ENCODE data around the gene TBX3. TPM values are rescaled to one million over a fixed set of nuclear protein-coding genes. Genes with fewer than 3 reads are reported as not detected.

The TBX3 gene
- total and polyA plus RNA-seq, 10 of the 15 experiments (the other 5 are each of a cell fraction or from before 2014, with no cell fraction given), result 0.04 to 0.28 (median 0.08) TPM; not detected in 7

DNA sequence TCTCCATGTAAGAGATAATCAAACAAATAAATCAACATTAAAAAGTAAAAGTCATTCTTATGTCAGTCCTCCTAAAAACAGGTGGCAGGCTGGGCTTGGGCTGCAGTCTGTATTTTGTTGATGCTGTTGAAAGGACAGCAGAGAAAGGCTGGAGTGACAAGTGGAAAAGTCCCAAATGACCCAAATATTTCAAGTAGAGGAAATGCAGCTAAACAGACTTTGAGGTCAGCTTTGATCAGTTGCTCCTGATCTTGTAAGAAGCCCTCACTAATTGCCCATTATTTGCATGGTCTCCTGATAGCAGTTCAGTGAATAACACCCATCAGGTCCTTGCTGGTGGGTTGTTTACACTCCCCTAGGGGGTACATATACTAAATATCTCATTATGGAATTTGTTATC, 24.9 kb downstream of the TBX3 start:
- Histone ChIP-seq H3K4me1 (ENCODE audit: control insufficient read depth, insufficient read depth, low read length) (no peaks in the 10 kb centered on the region), H3K9me3 (replicated peaks; ENCODE audit: control insufficient read depth, insufficient read depth, low read length) (no peaks in the 10 kb centered on the region), H3K36me3 (ENCODE audit: control insufficient read depth in 2 of 2, insufficient read depth in 2 of 2, low read length in 1 of 2) (no peaks in the 10 kb centered on the region), H3K4me3 (no peak overlapping the region), H2AFZ (ENCODE audit: control insufficient read depth, low read depth, low read length) (no peak overlapping the region), H3K27me3 (replicated peaks in 1 of 2; ENCODE audit: control insufficient read depth in 2 of 2, insufficient read depth in 2 of 2, low read length in 1 of 2) (peaks cover 0 to 4% of the 10 kb centered on the region in 2 experiments; a peak in 2 of 4 replicates), H3K9ac (ENCODE audit: control insufficient read depth, insufficient read depth, low read length) (no peak overlapping the region), H3K79me2 (ENCODE audit: control insufficient read depth, insufficient read depth, low read length) (no peaks in the 10 kb centered on the region), H3K27ac (ENCODE audit: control insufficient read depth, insufficient read depth) (no peak overlapping the region), H3K4me2 (ENCODE audit: control insufficient read depth, insufficient read depth) (no peak overlapping the region), H4K20me1 (ENCODE audit: control insufficient read depth, insufficient read depth) (no peaks in the 10 kb centered on the region)
- ChIA-PET POLR2A (no interaction called here), SMC1A (ENCODE audit: uncharacterized antibody, unreplicated experiment) (no interaction called here), CTCF (no interaction called here), RAD21 (ENCODE audit: unreplicated experiment) (no interaction called here)
- ATAC-seq, result no peak
- in situ Hi-C loops (cut with MboI), result no loop called here
- TF ChIP-seq, protein P1, sequence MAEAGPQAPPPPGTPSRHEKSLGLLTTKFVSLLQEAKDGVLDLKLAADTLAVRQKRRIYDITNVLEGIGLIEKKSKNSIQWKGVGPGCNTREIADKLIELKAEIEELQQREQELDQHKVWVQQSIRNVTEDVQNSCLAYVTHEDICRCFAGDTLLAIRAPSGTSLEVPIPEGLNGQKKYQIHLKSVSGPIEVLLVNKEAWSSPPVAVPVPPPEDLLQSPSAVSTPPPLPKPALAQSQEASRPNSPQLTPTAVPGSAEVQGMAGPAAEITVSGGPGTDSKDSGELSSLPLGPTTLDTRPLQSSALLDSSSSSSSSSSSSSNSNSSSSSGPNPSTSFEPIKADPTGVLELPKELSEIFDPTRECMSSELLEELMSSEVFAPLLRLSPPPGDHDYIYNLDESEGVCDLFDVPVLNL (IDR thresholded peaks at IDR 0.05; ENCODE audit: low read depth, low read length), result no peak
- no peak for TF ChIP-seq PML (IDR thresholded peaks at IDR 0.05; ENCODE audit: low read length)
- no peak for TF ChIP-seq TARDBP (IDR thresholded peaks at IDR 0.05; ENCODE audit: borderline replicate concordance)
- TF ChIP-seq SUZ12 (IDR thresholded peaks at IDR 0.05; ENCODE audit: unreplicated experiment), result no peak
- no peak for TF ChIP-seq POLR2A (IDR thresholded peaks at IDR 0.05; ENCODE audit: low read depth, low read length)
- TF ChIP-seq TAF1 (IDR thresholded peaks at IDR 0.05; ENCODE audit: borderline replicate concordance, low read depth, low read length), result no peak
- no peak for TF ChIP-seq JUNB (IDR thresholded peaks at IDR 0.05)
- no peak for TF ChIP-seq CHD1 (IDR thresholded peaks at IDR 0.05; ENCODE audit: low read depth, low read length)
- TF ChIP-seq E2F8 (IDR thresholded peaks at IDR 0.05; ENCODE audit: low read depth, partially characterized antibody), result no peak
- TF ChIP-seq YY1 (IDR thresholded peaks at IDR 0.05; ENCODE audit: low read depth, low read length), result no peak
- no peak for TF ChIP-seq GABPA (IDR thresholded peaks at IDR 0.05; ENCODE audit: low read depth)
- TF ChIP-seq STAT1 (conservative IDR thresholded peaks at IDR 0.05), result no peak
- no peak for TF ChIP-seq POU2F2 (IDR thresholded peaks at IDR 0.05; ENCODE audit: borderline replicate concordance, low read depth, low read length)
- no peak for DNase-seq (ENCODE audit: low read depth, low spot score)
- intact Hi-C loops (cut with micrococcal nuclease; ENCODE audit: unreplicated experiment), result loop anchor here (10.0 kb wide), 1 partner anchor 674 kb away; no protein-coding TSS in a partner anchor
- no peak for FAIRE-seq
- BruUV-seq (replicated peaks), result no TSS peak
